ENCODE data around the gene ATP11B.
A peak's percentile ranks its signal among the peaks of the same experiment; 100 is the strongest.

The ATP11B gene

DNA sequence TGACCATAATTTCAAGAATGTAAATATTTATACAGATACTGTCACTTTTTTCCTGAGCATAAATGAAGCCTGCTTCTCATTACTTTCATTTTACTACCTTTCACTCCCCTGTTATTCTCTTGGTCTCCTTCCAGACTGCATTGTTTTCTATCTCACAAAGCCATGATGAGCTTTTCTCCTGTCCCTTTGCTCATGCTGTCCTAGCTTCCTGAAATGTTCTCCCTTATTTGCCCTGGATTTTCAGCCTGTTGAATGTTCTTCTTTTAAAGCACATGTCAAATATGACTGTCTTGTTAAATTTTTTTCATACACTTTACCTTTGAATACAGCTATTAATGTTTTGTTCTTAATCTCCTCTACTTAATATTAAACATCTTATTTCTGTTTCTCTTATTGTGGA, 31.7 kb downstream of the ATP11B start:
- H3K27me3 ChIP-seq (ENCODE audit: control insufficient read depth, low read length) = no peaks in the 10 kb centered on the region
- H3K27ac ChIP-seq (ENCODE audit: low read depth, low read length) = no peak overlapping the region
- 0 out of 2 replicates have a peak, but pooled peaks cover 5% of the 10 kb centered on the region for H3F3A ChIP-seq (ENCODE audit: control insufficient read depth, insufficient read depth)
- H3K36me3 ChIP-seq (ENCODE audit: control insufficient read depth, low read length) = peaks cover 30% of the 10 kb centered on the region
- H3K9me3 ChIP-seq (ENCODE audit: control insufficient read depth, insufficient read depth, low read length) = no peaks in the 10 kb centered on the region
- H3K4me3 ChIP-seq (ENCODE audit: low read length) = no peak overlapping the region
- H3K4me2 ChIP-seq (ENCODE audit: low read length) = no peak overlapping the region
- no peaks in the 10 kb centered on the region for H4K20me1 ChIP-seq (ENCODE audit: control insufficient read depth, insufficient read depth, low read depth, low read length)
- peaks cover 33% of the 10 kb centered on the region for H3K79me2 ChIP-seq (ENCODE audit: control insufficient read depth, low read length)
- TF ChIP-seq, protein P1, sequence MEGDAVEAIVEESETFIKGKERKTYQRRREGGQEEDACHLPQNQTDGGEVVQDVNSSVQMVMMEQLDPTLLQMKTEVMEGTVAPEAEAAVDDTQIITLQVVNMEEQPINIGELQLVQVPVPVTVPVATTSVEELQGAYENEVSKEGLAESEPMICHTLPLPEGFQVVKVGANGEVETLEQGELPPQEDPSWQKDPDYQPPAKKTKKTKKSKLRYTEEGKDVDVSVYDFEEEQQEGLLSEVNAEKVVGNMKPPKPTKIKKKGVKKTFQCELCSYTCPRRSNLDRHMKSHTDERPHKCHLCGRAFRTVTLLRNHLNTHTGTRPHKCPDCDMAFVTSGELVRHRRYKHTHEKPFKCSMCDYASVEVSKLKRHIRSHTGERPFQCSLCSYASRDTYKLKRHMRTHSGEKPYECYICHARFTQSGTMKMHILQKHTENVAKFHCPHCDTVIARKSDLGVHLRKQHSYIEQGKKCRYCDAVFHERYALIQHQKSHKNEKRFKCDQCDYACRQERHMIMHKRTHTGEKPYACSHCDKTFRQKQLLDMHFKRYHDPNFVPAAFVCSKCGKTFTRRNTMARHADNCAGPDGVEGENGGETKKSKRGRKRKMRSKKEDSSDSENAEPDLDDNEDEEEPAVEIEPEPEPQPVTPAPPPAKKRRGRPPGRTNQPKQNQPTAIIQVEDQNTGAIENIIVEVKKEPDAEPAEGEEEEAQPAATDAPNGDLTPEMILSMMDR (IDR thresholded peaks at IDR 0.05; ENCODE audit: low read depth, low read length, poor library complexity, severe bottlenecking) = no peak
- no peak for TF ChIP-seq EZH2phosphoT487 (IDR thresholded peaks at IDR 0.05; ENCODE audit: borderline replicate concordance, low read length)
- no peaks in the 10 kb centered on the region for H3K9me2 ChIP-seq (replicated peaks; ENCODE audit: control insufficient read depth, low read length)
- H3K4me1 ChIP-seq (ENCODE audit: control insufficient read depth, low read length) = no peaks in the 10 kb centered on the region

DNA sequence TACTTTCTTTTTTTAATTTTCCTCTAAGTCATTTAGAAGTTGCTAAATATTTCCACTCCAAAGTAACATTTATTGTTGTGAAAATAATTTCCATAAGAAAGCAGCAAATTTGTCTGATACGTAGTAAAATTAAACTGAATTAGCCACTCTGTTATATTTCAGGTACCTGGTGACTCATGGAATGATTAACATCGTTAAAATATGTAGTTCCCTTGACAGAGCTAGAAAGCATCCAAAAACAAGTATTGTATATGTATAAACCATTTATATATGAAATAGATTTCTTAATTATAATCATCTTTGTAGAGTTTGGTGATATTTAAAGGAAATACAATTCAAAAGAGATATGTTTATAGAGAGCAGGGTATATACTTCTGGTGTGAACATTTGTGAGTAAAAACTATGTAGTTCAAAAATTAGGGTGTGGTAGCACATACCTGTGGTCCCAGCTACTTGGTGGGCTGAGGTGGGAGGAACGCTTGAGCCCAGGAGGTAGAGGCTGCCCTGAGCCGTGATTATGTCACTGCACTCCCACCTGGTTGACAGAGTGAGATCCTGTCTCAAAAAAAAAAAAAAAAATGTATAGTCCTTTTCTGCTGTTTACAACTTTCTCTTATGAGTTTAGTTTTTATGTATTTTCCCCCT, 36.6 kb downstream of the ATP11B start:
- Histone ChIP-seq H3K36me3 (ENCODE audit: control insufficient read depth, low read length) (peaks cover 34% of the 10 kb centered on the region), H3K4me1 (ENCODE audit: control insufficient read depth, low read length) (no peaks in the 10 kb centered on the region), H3K27ac (ENCODE audit: low read depth, low read length) (no peak overlapping the region), H3K9me3 (ENCODE audit: control insufficient read depth, insufficient read depth, low read length) (no peaks in the 10 kb centered on the region), H3K27me3 (ENCODE audit: control insufficient read depth, low read length) (no peaks in the 10 kb centered on the region), H4K20me1 (ENCODE audit: control insufficient read depth, insufficient read depth, low read depth, low read length) (no peaks in the 10 kb centered on the region), H3K4me2 (ENCODE audit: low read length) (no peak overlapping the region), H3K79me2 (ENCODE audit: control insufficient read depth, low read length) (peaks cover 3% of the 10 kb centered on the region), H3K9me2 (replicated peaks; ENCODE audit: control insufficient read depth, low read length) (no peaks in the 10 kb centered on the region), H3K4me3 (ENCODE audit: low read length) (no peak overlapping the region), H3F3A (ENCODE audit: control insufficient read depth, insufficient read depth) (0 out of 2 replicates have a peak, but pooled peaks cover 5% of the 10 kb centered on the region)
- TF ChIP-seq, protein P1 (IDR thresholded peaks at IDR 0.05; ENCODE audit: low read depth, low read length, poor library complexity, severe bottlenecking) = no peak
- TF ChIP-seq EZH2phosphoT487 (IDR thresholded peaks at IDR 0.05; ENCODE audit: borderline replicate concordance, low read length) = no peak

DNA sequence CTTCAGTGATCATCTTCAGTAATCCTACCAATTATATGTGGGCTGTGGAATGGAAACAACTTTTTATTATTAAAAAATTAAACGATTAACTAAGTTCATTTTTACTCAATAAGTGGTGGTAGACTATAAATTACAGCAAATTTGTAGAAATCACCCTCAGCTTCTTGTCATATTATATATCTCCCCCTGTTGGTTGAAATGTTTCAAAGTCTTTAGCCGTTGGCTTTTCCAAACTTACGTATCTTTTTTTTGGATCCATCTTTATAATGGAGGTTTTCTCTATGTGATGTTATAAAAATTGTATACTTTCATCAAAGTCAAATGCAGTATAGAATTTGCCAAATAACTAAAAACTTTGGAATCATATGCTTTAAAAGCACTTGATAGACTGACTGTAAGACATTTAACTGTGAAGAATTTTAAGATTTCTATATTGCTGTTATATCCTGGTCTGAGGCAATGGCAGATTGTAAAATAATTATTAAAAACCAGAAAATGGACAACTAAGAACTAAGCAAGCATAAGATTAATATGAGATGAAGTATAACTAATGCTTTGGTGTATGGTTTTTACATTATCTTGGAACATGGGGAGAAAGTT, 44.7 kb downstream of the ATP11B start:
- Histone ChIP-seq H3K4me3 (ENCODE audit: low read length) (no peak overlapping the region), H3K9me3 (ENCODE audit: control insufficient read depth, insufficient read depth, low read length) (no peaks in the 10 kb centered on the region), H3K4me1 (ENCODE audit: control insufficient read depth, low read length) (no peaks in the 10 kb centered on the region), H3K27me3 (ENCODE audit: control insufficient read depth, low read length) (no peaks in the 10 kb centered on the region), H3F3A (ENCODE audit: control insufficient read depth, insufficient read depth) (no peaks in the 10 kb centered on the region), H4K20me1 (ENCODE audit: control insufficient read depth, insufficient read depth, low read depth, low read length) (no peaks in the 10 kb centered on the region), H3K9me2 (replicated peaks; ENCODE audit: control insufficient read depth, low read length) (no peaks in the 10 kb centered on the region), H3K79me2 (ENCODE audit: control insufficient read depth, low read length) (no peaks in the 10 kb centered on the region), H3K36me3 (ENCODE audit: control insufficient read depth, low read length) (peaks cover 33% of the 10 kb centered on the region), H3K4me2 (ENCODE audit: low read length) (no peak overlapping the region), H3K27ac (ENCODE audit: low read depth, low read length) (no peak overlapping the region)
- TF ChIP-seq, protein P1 (IDR thresholded peaks at IDR 0.05; ENCODE audit: low read depth, low read length, poor library complexity, severe bottlenecking) = peak; percentile 43
- TF ChIP-seq EZH2phosphoT487 (IDR thresholded peaks at IDR 0.05; ENCODE audit: borderline replicate concordance, low read length) = no peak
